ENCODE measurements around the gene AGAP2. TPM values are rescaled to one million over a fixed set of nuclear protein-coding genes. Genes with fewer than 3 reads are reported as not detected.

AGAP2 gene
- total RNA-seq, 1 experiment from 2014 or later, result 0.40 TPM

DNA sequence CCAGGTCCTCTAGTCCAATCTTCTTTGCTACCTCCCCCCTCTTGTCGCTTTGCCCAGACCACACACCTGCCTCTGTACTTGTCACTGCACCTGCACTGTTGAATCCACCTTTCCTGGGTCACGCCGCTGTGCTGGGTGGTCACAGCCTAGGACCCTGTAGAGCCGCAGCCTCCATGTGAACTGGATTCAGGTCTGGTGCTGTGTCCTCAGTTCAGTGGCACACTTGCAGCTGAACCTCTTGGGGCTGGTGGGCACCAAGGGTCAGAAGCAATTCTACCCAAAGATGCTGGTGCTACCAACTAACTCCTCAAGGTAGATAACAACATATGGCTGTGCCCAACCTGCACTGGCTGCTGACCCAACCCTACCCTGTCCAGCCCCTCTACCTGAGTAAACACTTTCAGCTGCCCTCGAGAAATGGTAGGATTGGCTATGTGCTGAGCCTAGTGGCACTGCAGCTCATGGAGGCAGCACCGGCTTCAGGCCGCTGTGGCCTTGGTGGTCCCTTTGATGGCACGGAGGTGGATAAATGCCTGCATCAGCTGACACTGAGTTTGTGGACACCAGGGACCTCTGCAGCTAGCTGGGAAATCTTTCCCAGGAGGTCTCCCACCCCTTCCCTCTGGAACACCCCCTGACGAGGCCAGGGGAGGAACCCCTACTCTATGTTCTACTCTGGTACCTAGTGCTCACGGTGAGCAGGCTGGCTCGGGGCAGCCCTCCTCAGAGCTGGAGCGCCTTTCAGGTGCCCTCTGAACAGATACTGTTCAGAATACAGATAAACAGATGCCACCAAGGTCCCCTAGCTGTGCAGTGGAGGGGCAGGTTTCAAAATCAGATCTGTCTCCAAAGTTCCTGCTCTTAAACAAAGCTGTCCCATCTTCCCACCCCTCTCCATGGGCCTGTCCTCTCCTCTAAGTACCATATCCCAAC is 14.3 kb downstream of the AGAP2 start:
- Histone ChIP-seq H3K4me3 (ENCODE audit: low read length) (no peak overlapping the region), H3F3A (ENCODE audit: low read length, unreplicated experiment) (no peaks in the 10 kb centered on the region), H3K9me3 (ENCODE audit: low read length) (no peaks in the 10 kb centered on the region), H4K20me1 (ENCODE audit: low read length) (no peaks in the 10 kb centered on the region), H3K9me2 (replicated peaks; ENCODE audit: low read length) (no peaks in the 10 kb centered on the region), H3K27me3 (ENCODE audit: low read length) (no peaks in the 10 kb centered on the region), H3K4me2 (ENCODE audit: low read length) (no peak overlapping the region), H2AFZ (ENCODE audit: low read length) (no peak overlapping the region), H3K27ac (ENCODE audit: low read length) (no peak overlapping the region), H3K79me2 (ENCODE audit: low read length) (no peaks in the 10 kb centered on the region), H3K4me1 (ENCODE audit: insufficient read depth, low read length) (peaks cover 4% of the 10 kb centered on the region; the same call in 1 of the 2 replicates), H3K36me3 (ENCODE audit: low read depth, low read length) (peaks cover 7% of the 10 kb centered on the region; the same call in 1 of the 2 replicates), H3K9ac (ENCODE audit: low read length) (no peak overlapping the region)
- DNase-seq (no peak), ATAC-seq (no peak)
- CTCF ChIA-PET, result no interaction called here
- intact Hi-C loops (cut with micrococcal nuclease), result no loop called here
- BruUV-seq (replicated peaks), result no TSS peak
- POLR2A ChIA-PET (ENCODE audit: unreplicated experiment), result no interaction called here
- TF ChIP-seq EZH2phosphoT487 (IDR thresholded peaks at IDR 0.05; ENCODE audit: borderline replicate concordance, low read length) (no peak), CTCF (conservative IDR thresholded peaks at IDR 0.05; ENCODE audit: low read depth, low read length) (no peak), EZH2 (IDR thresholded peaks at IDR 0.05; ENCODE audit: low read length, unreplicated experiment) (no peak)

DNA sequence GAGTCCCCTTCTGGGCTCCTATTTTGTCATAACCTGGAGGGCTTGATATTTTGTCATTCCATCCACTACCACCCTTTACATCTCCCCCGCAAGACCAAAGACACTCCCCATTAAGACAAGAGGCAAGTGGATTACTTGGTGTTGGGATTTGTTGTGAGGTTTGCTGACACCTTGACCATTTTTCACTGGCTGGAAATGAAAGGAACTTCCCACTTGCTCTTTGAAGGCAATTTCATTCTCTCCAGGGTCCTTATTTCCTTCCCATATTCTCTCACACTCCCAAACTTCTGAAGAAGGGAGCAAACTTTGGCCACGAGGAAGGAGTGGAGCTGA is 14.9 kb downstream of the AGAP2 start:
- Histone ChIP-seq H3K79me2 (ENCODE audit: low read length) (no peaks in the 10 kb centered on the region), H4K20me1 (ENCODE audit: low read length) (no peaks in the 10 kb centered on the region), H3K36me3 (ENCODE audit: low read depth, low read length) (peaks cover 11% of the 10 kb centered on the region; the same call in 1 of the 2 replicates), H3K4me3 (ENCODE audit: low read length) (no peak overlapping the region), H3K9me3 (ENCODE audit: low read length) (no peaks in the 10 kb centered on the region), H3K27me3 (ENCODE audit: low read length) (no peaks in the 10 kb centered on the region), H3K27ac (ENCODE audit: low read length) (no peak overlapping the region), H3K4me1 (ENCODE audit: insufficient read depth, low read length) (peaks cover 4% of the 10 kb centered on the region; the same call in 1 of the 2 replicates), H2AFZ (ENCODE audit: low read length) (no peak overlapping the region), H3K9ac (ENCODE audit: low read length) (no peak overlapping the region), H3K9me2 (replicated peaks; ENCODE audit: low read length) (no peaks in the 10 kb centered on the region), H3F3A (ENCODE audit: low read length, unreplicated experiment) (no peaks in the 10 kb centered on the region), H3K4me2 (ENCODE audit: low read length) (no peak overlapping the region)
- DNase-seq (no peak), ATAC-seq (no peak)
- intact Hi-C loops (cut with micrococcal nuclease), result no loop called here
- no TSS peak for BruUV-seq (replicated peaks)
- ChIA-PET POLR2A (ENCODE audit: unreplicated experiment) (interaction anchor here (0.6 kb wide), 1 partner anchor 31 kb away, joined by 3 read pairs; the partner anchor contains the start of gene MARCHF9), CTCF (no interaction called here)
- TF ChIP-seq CTCF (conservative IDR thresholded peaks at IDR 0.05; ENCODE audit: low read depth, low read length), result no peak
- no peak for TF ChIP-seq EZH2phosphoT487 (IDR thresholded peaks at IDR 0.05; ENCODE audit: borderline replicate concordance, low read length)
- no peak for TF ChIP-seq EZH2 (IDR thresholded peaks at IDR 0.05; ENCODE audit: low read length, unreplicated experiment)

Measured in PC-3 (cell line).